ENCODE data around the gene TMCC1.

The TMCC1 gene

DNA sequence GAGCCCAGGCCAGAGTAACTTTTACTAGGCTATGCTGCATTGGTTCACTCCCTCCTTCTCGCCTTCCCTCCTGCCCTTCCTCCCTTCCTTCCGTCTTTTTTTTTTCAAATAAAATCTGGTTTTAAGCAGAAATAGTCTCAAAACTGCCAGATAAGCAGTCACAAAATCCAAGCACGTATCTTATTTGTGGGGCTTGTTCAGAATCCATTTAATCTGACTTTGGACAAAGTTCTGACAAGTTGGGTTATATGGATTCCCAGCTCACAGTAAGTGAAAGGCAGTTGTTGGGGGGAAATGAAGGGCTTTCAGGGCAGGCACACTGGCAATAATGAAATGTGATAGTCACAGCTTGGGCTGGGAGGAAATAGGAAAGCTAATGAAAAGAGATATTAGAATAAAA, 255.0 kb downstream of the TMCC1 start:
- Histone ChIP-seq H2AK5ac (ENCODE audit: low read length, severe bottlenecking) (no peak overlapping the region), H2AFZ (ENCODE audit: low read depth, low read length) (no peak overlapping the region), H2BK5ac (ENCODE audit: low read depth, low read length, poor library complexity, severe bottlenecking) (no peak overlapping the region), H3K14ac (ENCODE audit: low read length in 2 of 2) (no peak overlapping the region), H2BK12ac (ENCODE audit: low read length in 2 of 2) (no peak overlapping the region), H3K79me1 (replicated peaks; ENCODE audit: low read length, poor library complexity, severe bottlenecking) (no peaks in the 10 kb centered on the region), H4K91ac (ENCODE audit: low read length) (no peak overlapping the region), H3K9me3 (ENCODE audit: control insufficient read depth, low read length) (peaks cover 13% of the 10 kb centered on the region), H3K4me3 (ENCODE audit: insufficient read depth in 1 of 2, low read depth in 1 of 2, low read length in 2 of 2) (no peak overlapping the region), H3K9ac (ENCODE audit: low read length) (no peak overlapping the region), H4K8ac (ENCODE audit: low read length) (no peak overlapping the region), H3K18ac (ENCODE audit: low read depth in 1 of 2, low read length in 2 of 2) (no peak overlapping the region), H3K23ac (ENCODE audit: low read length in 2 of 2) (no peak overlapping the region), H2BK120ac (ENCODE audit: low read depth, low read length) (no peak overlapping the region), H3K4me1 (ENCODE audit: control insufficient read depth, insufficient read depth, low read depth, low read length) (peaks cover 5% of the 10 kb centered on the region), H3K4me2 (ENCODE audit: low read length, poor library complexity, severe bottlenecking) (no peak overlapping the region), H3K27me3 (ENCODE audit: control insufficient read depth in 1 of 2, insufficient read depth in 1 of 2, low read length in 2 of 2) (no peaks in the 10 kb centered on the region), H3K27ac (ENCODE audit: low read length, poor library complexity, severe bottlenecking) (no peak overlapping the region), H2BK15ac (ENCODE audit: low read depth, poor library complexity, severe bottlenecking) (no peak overlapping the region), H3K4ac (ENCODE audit: low read depth in 1 of 2, low read length in 2 of 2) (no peak overlapping the region), H3K36me3 (ENCODE audit: control insufficient read depth in 1 of 2, insufficient read depth in 2 of 2, low read depth in 1 of 2, low read length in 2 of 2) (no peaks in the 10 kb centered on the region)
- DNase-seq, result no peak
- WGBS, result 79% methylated on average over 3 of the region's 3 CpGs

DNA sequence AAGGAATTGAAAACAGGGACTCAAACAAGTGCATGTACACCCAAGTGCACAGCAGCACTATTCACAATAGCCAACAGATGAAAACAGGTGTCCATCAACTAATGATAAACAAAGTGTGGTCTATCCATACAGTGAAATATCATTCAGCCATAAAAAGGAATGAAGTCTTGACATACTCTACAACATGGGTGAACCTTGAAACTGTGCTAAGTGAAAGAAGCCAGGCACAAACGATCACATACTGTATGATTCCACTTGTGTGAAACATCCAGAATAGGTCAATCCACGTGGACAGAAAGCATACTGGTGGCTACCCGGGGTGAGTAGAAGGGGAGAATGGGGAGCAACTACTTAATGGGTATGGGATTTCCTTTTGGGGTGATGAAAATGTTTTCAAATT, 257.4 kb downstream of the TMCC1 start:
- WGBS, result 81% methylated on average over 3 of the region's 3 CpGs
- Histone ChIP-seq H4K8ac (ENCODE audit: low read length) (no peak overlapping the region), H3K4me3 (ENCODE audit: insufficient read depth in 1 of 2, low read depth in 1 of 2, low read length in 2 of 2) (no peak overlapping the region), H3K27ac (ENCODE audit: low read length, poor library complexity, severe bottlenecking) (no peak overlapping the region), H3K14ac (ENCODE audit: low read length in 2 of 2) (no peak overlapping the region), H2BK15ac (ENCODE audit: low read depth, poor library complexity, severe bottlenecking) (no peak overlapping the region), H3K9me3 (ENCODE audit: control insufficient read depth, low read length) (peaks cover 13% of the 10 kb centered on the region), H2BK12ac (ENCODE audit: low read length in 2 of 2) (no peak overlapping the region), H3K4me2 (ENCODE audit: low read length, poor library complexity, severe bottlenecking) (no peak overlapping the region), H3K4ac (ENCODE audit: low read depth in 1 of 2, low read length in 2 of 2) (no peak overlapping the region), H2AK5ac (ENCODE audit: low read length, severe bottlenecking) (no peak overlapping the region), H3K27me3 (ENCODE audit: control insufficient read depth in 1 of 2, insufficient read depth in 1 of 2, low read length in 2 of 2) (no peaks in the 10 kb centered on the region), H3K79me1 (replicated peaks; ENCODE audit: low read length, poor library complexity, severe bottlenecking) (no peaks in the 10 kb centered on the region), H3K9ac (ENCODE audit: low read length) (no peak overlapping the region), H2BK5ac (ENCODE audit: low read depth, low read length, poor library complexity, severe bottlenecking) (no peak overlapping the region), H3K23ac (ENCODE audit: low read length in 2 of 2) (no peak overlapping the region), H3K18ac (ENCODE audit: low read depth in 1 of 2, low read length in 2 of 2) (no peak overlapping the region), H2BK120ac (ENCODE audit: low read depth, low read length) (no peak overlapping the region), H3K36me3 (ENCODE audit: control insufficient read depth in 1 of 2, insufficient read depth in 2 of 2, low read depth in 1 of 2, low read length in 2 of 2) (no peaks in the 10 kb centered on the region), H2AFZ (ENCODE audit: low read depth, low read length) (no peak overlapping the region), H3K4me1 (ENCODE audit: control insufficient read depth, insufficient read depth, low read depth, low read length) (peaks cover 2% of the 10 kb centered on the region), H4K91ac (ENCODE audit: low read length) (no peak overlapping the region)
- no peak for DNase-seq

DNA sequence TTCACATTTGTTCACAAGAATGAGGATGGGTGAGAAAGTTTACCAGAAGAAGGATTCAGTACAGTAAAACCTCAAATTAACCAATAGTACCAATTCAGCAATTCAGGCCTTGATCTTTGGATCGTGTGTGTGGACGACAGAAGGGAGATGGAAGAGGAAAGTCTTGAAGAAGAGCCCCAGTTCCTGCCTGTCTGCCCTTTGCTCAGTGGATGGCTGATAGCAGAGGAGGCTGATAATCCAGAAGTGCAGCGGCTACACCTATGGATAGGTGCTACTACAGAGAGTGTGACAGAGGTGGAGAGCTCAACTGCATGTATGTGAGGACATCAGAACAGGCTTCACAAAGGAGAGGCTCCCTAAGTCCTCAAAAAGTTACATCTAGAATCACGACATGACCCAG, 257.9 kb downstream of the TMCC1 start:
- Histone ChIP-seq H3K14ac (ENCODE audit: low read length in 2 of 2) (no peak overlapping the region), H2BK120ac (ENCODE audit: low read depth, low read length) (no peak overlapping the region), H3K4me2 (ENCODE audit: low read length, poor library complexity, severe bottlenecking) (no peak overlapping the region), H2AK5ac (ENCODE audit: low read length, severe bottlenecking) (no peak overlapping the region), H3K9ac (ENCODE audit: low read length) (no peak overlapping the region), H2AFZ (ENCODE audit: low read depth, low read length) (no peak overlapping the region), H4K91ac (ENCODE audit: low read length) (no peak overlapping the region), H3K4me3 (ENCODE audit: insufficient read depth in 1 of 2, low read depth in 1 of 2, low read length in 2 of 2) (no peak overlapping the region), H2BK5ac (ENCODE audit: low read depth, low read length, poor library complexity, severe bottlenecking) (no peak overlapping the region), H3K9me3 (ENCODE audit: control insufficient read depth, low read length) (peaks cover 13% of the 10 kb centered on the region), H3K27ac (ENCODE audit: low read length, poor library complexity, severe bottlenecking) (no peak overlapping the region), H3K4ac (ENCODE audit: low read depth in 1 of 2, low read length in 2 of 2) (no peak overlapping the region), H3K79me1 (replicated peaks; ENCODE audit: low read length, poor library complexity, severe bottlenecking) (no peaks in the 10 kb centered on the region), H3K23ac (ENCODE audit: low read length in 2 of 2) (no peak overlapping the region), H3K18ac (ENCODE audit: low read depth in 1 of 2, low read length in 2 of 2) (no peak overlapping the region), H2BK12ac (ENCODE audit: low read length in 2 of 2) (no peak overlapping the region), H3K27me3 (ENCODE audit: control insufficient read depth in 1 of 2, insufficient read depth in 1 of 2, low read length in 2 of 2) (no peaks in the 10 kb centered on the region), H3K4me1 (ENCODE audit: control insufficient read depth, insufficient read depth, low read depth, low read length) (no peaks in the 10 kb centered on the region), H3K36me3 (ENCODE audit: control insufficient read depth in 1 of 2, insufficient read depth in 2 of 2, low read depth in 1 of 2, low read length in 2 of 2) (no peaks in the 10 kb centered on the region), H2BK15ac (ENCODE audit: low read depth, poor library complexity, severe bottlenecking) (no peak overlapping the region), H4K8ac (ENCODE audit: low read length) (no peak overlapping the region)
- 92% methylated on average over 4 of the region's 4 CpGs for WGBS
- DNase-seq, result no peak

DNA sequence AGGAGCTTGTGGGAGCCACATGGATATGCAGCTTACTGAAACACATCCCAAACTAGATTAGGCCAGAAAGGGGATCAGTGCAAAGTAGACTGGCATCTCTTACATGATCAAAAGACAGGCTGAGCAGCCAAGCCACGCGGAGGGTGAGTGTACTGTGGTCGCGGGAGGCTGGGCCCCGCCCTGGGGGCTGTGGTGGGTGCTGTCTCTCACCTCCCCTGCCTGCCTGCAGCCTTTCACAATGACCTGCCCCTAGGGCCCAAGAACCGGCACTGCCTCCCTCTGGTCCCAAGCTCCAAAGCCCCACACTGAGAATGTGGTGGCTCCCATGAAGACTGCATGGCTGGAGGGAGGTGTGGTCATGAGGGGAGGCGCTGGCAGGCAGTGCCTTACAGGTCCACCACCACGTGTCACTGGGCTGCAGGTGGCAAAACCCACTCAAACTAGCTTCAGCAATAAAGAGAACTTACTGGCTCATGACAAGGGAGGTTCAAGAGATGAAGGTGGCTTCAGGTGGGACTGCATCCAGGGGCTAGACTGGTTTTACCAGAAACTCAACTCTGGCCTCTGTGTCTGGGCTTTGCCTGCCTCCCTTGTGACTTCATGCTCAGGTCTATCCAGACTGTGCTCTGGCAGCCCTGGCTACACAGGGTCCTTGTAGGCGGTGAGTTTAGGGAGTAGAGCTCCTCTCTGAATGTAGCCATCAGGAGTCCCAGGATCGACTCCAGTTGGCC, 259.6 kb downstream of the TMCC1 start:
- H4K91ac ChIP-seq (ENCODE audit: low read length), result no peak overlapping the region
- H3K23ac ChIP-seq (ENCODE audit: low read length in 2 of 2), result no peak overlapping the region
- H2BK120ac ChIP-seq (ENCODE audit: low read depth, low read length), result no peak overlapping the region
- H3K14ac ChIP-seq (ENCODE audit: low read length in 2 of 2), result no peak overlapping the region
- H3K27ac ChIP-seq (ENCODE audit: low read length, poor library complexity, severe bottlenecking), result no peak overlapping the region
- no peak overlapping the region for H2BK5ac ChIP-seq (ENCODE audit: low read depth, low read length, poor library complexity, severe bottlenecking)
- no peak overlapping the region for H2BK15ac ChIP-seq (ENCODE audit: low read depth, poor library complexity, severe bottlenecking)
- H3K18ac ChIP-seq (ENCODE audit: low read depth in 1 of 2, low read length in 2 of 2), result no peak overlapping the region
- H3K4ac ChIP-seq (ENCODE audit: low read depth in 1 of 2, low read length in 2 of 2), result no peak overlapping the region
- no peaks in the 10 kb centered on the region for H3K27me3 ChIP-seq (ENCODE audit: control insufficient read depth in 1 of 2, insufficient read depth in 1 of 2, low read length in 2 of 2)
- no peaks in the 10 kb centered on the region for H3K36me3 ChIP-seq (ENCODE audit: control insufficient read depth in 1 of 2, insufficient read depth in 2 of 2, low read depth in 1 of 2, low read length in 2 of 2)
- H3K79me1 ChIP-seq (replicated peaks; ENCODE audit: low read length, poor library complexity, severe bottlenecking), result no peaks in the 10 kb centered on the region
- H3K4me1 ChIP-seq (ENCODE audit: control insufficient read depth, insufficient read depth, low read depth, low read length), result no peaks in the 10 kb centered on the region
- no peak overlapping the region for H3K4me3 ChIP-seq (ENCODE audit: insufficient read depth in 1 of 2, low read depth in 1 of 2, low read length in 2 of 2)
- no peak overlapping the region for H4K8ac ChIP-seq (ENCODE audit: low read length)
- no peak overlapping the region for H2AK5ac ChIP-seq (ENCODE audit: low read length, severe bottlenecking)
- WGBS, result 78% methylated on average over 9 of the region's 10 CpGs
- no peak overlapping the region for H3K9ac ChIP-seq (ENCODE audit: low read length)
- DNase-seq, result no peak
- H2BK12ac ChIP-seq (ENCODE audit: low read length in 2 of 2), result no peak overlapping the region
- H3K4me2 ChIP-seq (ENCODE audit: low read length, poor library complexity, severe bottlenecking), result no peak overlapping the region
- H2AFZ ChIP-seq (ENCODE audit: low read depth, low read length), result no peak overlapping the region
- peaks cover 13% of the 10 kb centered on the region for H3K9me3 ChIP-seq (ENCODE audit: control insufficient read depth, low read length)
